ENCODE results near the gene ALG1L2.

DNA sequence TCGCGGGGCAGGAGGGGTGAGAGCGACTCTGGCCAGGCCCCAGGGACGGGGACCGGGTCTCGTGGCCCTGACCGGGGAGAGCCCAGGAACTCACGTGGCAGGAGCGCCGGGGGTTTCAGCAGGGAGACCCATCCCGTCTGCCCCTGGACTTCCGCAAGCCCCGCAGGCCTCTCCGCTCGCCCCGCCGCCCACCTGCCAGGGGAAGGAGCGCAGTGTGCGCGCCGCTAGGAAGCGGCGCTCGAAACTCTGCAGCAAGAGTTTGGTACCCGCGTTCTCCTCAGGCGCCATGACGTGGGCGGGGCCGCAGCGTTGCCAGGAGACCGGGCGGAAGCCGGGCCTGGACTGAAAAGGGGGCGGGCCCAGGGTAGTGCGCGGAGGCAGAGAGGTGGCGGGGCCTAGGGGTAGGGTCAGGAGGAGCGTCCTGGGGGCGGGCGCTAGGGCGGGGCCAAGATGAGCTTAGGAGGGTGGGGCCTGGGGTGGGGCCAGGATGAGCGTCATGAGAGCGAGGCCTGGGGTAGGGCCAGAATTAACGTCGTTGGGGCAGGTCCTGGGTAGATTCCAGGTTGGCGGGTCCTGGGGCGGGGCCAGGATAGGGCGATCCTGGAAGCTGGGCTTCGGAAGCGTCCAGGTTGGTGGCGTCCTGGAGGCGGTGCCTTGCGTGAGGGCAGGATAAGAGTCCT is 29.7 kb downstream of the ALG1L2 start:
- TF ChIP-seq CTCF (IDR thresholded peaks at IDR 0.05), result no peak
- TF ChIP-seq POLR2AphosphoS5 (IDR thresholded peaks at IDR 0.05), result no peak
- TF ChIP-seq POLR2A (IDR thresholded peaks at IDR 0.05), result no peak
- no peak for TF ChIP-seq EP300 (IDR thresholded peaks at IDR 0.05)
